ENCODE data around the gene CNTNAP2.

CNTNAP2 gene

DNA sequence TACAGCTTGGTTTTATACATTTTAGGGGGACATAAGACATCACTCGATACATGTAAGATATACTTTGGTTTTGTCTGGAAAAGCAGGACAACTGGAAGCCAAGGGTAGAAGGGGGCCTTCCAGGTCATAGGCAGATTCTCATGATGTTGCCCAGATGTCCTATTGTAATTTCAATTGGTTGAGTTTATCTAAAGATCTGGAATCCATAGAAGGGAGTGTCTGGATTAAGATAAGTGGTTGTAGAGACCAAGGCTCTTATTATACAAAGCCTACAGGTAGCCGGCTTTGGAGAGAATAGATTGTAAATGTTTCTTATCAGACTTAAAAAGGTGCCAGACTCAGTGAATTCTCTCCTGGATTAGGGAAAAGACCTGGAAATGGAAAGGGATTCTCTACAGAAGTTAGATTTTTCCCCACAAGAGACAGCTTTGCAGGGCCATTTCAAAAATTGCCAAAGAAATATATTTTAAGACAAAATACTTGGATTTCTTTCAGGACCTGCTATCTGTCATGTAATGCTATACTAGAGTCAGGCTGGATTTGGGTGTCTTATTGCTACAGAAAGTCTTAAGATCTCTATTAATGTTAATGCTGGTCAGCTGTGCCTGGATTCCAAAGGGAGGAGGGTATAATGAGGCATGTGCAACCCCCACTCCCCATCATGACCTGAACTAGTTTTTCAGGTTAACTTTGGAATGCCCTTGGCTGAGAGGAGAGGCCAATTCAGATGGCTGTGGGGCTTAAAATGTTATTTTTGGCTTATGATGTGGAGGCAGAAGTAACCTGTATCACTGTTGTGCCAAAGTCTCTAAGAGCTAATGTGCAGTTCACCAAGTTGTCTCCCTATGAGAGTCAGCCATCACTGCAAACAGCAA lies 1962.8 kb downstream of the CNTNAP2 start:
- DNase-seq (ENCODE audit: low read depth, low spot score) = no peak

DNA sequence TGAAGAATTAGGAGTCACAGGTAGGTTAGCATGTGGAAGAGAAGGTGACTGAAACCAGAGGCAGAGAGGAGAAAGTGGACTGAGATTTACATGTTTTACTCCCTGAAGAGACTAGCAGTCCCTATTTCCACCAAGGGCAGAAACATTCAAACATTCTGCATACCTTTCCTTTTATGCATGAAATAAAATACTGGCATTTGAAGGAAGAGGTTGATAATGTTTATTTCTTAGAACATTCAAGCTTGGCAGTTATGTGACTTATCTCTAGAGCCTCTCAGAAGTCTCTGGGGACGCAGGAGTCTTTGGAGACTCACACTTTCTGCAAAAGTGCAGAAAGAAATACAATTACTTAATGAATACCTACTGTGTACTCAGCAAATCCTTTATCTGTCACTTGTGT lies 1966.8 kb downstream of the CNTNAP2 start:
- no peak for DNase-seq (ENCODE audit: low read depth, low spot score)

DNA sequence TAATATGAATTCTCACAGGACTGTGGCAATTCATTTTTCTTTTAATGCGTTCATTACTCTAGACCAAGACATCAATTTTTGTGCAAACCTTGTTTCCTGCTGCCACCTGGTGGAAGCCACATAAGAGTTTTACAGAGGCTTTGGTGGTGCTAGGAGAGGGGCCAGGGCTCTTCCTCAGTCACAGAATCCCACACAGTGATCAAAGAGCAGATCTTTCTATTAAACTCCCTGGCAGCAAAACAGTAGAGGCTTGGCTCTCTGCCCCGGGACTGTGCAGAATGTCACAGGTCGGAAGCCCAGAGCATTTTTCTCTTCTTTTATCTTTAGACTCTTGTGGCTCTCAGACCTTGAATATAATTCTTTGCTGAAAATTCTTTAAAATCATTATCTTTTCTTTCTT lies 1967.5 kb downstream of the CNTNAP2 start:
- DNase-seq (ENCODE audit: low read depth, low spot score) = no peak

DNA sequence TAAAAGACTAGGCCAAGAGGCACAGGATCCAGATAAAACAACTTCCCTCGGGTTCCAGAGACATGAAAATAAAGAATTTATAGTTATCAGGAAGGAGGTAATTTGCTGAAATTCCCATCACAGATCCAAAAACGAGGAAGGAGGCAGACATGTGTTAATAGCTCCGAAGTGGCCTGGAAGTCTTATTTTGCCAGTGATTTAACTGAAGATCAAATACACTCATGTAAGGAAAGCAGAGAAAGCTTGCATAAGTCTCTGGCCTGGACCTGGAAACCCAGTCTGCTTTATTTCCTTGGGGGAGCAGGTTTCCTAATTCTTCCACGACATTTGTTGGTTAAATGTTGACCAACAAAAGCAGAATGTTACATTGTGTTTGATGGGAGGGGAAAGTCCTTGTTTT lies 1975.3 kb downstream of the CNTNAP2 start:
- DNase-seq (ENCODE audit: low read depth, low spot score) = no peak

DNA sequence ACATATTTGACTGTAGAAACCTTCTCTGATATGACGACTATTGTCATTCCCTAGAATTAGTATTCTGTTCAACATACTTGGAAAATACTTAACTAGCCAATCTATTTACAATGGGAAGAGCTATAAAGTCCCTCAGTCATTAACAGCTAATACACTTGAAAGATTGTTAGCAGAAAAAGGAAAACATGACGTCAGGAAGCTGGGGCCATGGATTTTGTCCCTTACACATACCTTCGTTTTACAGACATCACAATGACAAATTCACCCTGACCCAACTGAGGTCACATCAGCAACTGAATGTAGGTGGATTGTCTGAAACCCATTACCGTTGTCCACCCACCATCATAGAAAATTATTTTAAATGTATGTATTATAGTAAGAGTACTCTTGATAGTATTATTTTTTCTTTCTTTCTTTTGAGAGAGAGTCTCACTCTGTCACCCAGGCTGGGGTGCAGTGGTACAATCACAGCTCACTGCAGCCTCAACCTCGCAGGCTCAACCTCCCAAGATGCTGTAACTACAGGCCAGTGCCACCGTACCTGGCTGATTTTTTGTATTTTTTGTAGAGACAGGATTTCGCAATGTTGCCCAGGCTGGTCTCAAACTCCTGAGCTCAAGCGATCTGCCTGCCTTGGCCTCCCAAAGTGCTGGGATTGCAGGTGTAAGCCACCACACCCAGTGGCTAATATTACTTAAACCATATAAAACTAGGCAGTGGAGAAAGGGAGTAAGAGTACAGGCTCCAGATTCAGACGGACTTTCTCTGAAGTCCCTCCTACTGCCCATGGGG lies 1977.0 kb downstream of the CNTNAP2 start:
- DNase-seq (ENCODE audit: low read depth, low spot score) = no peak

DNA sequence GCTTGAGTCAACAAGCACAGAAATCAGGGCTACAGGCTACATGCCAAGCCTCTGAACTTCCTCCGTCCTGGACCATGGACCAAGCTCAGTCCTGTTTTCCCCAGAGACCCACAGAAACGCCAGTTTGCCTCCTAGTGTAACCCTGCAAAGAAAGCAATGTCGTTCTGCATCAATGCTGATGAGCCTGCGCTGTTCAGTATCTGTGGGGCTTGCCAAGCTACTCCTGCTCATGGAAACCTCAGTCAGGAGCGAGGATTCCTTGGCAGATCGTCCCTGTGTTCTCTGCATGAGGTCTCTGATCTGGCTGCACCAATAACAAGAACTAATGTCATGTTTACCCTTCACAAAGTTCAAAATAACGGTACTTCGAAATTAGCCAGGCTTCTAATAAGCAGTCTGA lies 1978.5 kb downstream of the CNTNAP2 start:
- no peak for DNase-seq (ENCODE audit: low read depth, low spot score)

DNA sequence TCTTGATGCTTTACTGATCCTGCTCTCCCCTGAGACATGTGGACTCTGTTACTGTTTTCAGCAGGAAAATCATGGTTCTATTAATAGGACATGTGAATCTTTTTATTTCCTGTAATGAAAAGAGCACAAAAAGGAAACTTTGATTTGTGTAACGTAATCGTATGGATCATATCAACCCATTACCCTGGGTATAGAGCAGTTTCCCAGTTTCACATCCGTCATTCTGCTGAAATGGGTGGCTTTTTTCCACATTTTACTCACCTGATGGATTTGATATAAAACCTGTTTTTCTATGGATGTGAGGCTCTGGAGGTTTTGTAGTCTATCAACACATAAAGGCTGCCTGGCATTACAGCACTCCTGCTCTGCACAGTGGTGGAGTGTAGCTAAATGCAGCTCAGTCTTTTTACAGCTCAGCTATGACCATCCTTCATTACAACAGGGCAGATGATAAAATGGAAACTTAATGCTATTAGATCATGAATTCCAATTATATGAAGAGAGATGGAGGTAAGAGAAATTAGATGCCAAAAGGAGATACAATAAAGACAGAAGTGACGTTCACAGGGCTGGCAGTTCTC lies 1987.6 kb downstream of the CNTNAP2 start:
- DNase-seq (ENCODE audit: low read depth, low spot score) = no peak

DNA sequence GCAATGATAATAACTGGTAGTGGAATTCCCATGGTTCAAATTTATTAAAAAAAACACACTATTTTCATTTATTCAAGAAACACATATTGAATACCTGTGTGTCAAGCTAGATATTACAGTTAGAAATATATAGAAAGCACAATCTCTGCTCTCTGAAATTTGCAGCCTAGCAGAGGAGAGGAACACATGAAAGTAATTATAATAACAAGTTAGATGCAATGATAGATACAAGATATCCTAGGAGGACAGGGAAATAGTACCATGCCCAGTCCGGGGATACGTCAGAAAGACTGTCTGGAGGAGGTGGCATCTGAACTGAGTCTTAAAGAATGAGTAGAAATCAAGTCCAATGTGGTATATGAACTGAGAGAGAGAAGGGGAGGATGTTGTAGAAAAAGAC lies 1988.3 kb downstream of the CNTNAP2 start:
- DNase-seq (ENCODE audit: low read depth, low spot score) = no peak

DNA sequence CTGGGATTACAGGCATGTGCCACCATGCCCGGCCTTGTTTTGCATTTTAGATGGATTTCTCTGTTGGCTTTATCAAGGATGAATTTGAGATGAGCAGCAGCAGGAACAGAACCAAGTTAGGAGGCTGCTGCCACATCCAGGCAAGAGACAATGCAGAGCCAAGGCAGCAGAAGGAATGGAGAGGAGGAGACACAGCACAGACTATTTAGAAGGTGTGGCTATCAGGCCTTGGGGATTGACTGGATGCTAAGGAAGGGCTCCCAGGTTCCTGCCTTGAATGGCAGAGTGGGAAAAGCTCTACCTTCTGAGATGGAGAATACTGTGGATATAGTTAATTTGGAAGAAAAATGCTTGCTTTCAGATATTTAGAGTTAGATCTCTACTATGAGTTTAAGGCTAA lies 1989.3 kb downstream of the CNTNAP2 start:
- no peak for DNase-seq (ENCODE audit: low read depth, low spot score)

DNA sequence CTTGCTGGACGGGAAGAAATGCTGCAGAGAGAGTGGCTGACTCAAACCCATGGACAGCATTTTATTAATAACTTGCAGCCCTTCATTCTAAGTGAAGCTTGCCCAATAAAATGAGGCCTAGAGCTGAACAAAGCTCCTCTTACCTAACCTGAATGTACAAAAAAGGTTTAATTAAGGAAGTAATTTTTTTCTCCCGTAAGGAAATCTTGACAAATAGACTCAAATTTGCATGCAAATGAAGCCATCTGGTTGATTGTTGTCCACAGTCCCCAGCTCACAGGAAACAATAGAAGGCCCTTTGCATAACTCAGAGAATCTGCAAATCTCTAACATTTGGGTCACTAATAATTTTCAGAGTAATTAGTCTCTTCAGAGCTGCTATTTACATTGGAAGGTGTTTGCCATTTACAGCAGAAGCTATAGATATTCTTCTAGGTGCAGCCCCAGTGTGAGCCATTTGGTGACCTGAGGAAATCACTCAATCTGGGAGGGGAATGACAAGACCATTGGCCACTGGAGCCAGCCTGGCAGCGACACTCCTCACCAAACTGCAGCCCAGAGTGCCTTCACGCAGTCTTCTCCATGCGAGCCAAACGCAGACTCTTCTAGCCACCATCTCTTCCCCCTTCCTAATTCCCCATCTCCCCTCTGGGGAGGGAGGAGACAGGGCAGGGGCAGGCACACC lies 1991.0 kb downstream of the CNTNAP2 start:
- no peak for DNase-seq (ENCODE audit: low read depth, low spot score)

DNA sequence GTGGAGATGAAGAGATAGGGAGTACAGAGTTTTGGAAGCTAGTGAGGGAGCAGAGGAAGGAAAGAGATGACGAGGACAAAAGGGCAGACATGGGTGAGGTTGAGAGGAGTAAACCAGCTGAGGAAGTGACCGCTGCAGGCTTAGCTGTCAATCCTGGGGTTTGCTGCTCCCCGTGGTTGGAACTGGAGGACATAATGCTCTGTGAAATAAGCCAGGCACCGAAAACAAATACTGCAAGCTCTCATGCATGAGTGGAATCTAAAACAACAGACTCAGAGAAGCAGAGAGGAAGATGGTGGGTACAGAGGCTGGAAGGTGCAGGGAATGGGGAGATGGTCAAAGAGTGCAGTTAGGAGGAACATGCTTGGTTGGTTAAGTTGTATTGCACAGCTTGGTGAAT lies 1991.8 kb downstream of the CNTNAP2 start:
- DNase-seq (ENCODE audit: low read depth, low spot score) = no peak

DNA sequence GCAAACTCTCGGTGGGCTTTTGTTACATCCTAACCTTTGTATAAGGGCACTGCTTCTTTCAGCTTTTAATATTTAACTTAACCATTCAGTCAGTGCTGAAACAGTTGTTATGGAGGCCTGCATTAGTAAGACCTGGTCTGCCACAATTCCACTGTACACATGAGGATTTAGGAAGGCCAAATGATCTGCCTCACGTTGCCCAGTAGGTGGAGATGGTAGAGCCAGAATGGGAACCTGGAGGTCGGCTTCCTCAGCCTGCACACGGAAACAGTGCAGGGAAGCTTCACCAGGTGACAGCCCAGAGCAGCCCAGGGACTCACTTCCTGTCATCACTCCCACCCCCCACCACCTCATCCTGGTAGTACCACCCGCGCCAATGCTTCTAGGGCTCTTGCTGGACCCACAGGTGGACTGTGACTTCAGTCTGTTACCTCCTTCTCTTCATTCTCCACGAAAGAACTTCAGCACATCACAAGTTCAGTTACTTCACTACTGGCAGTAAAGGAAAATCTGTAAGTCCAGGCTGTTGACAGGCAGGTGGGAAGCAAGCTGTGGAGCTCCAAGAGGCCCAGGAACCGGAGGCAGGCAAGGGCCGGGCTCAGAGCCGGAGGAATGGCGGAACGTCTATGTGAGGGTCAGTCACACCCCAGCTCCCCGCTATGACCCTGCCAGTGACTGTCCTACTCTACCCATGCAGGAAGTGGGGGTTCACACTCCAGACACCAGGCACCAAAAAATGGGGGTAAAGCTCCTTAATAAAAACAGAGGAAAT lies 1993.7 kb downstream of the CNTNAP2 start:
- DNase-seq (ENCODE audit: low read depth, low spot score) = no peak

DNA sequence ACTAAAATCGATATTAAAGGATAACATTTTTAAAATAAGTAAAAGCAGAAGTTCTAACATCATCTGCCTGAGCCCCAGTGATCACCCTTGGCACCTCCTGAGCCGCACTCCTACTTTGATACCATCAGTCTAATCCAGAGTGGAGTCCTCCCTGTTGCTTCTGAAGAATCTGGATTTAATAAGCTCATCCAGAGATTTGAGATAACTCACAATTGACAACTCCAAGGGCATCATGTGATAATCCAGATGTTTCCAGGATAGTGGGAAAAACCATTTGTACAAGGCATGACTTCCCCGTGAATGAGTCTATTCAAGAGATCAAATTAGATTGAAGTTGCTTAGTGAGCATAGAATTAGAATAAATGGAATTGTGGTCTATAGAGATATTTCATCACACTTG lies 1998.2 kb downstream of the CNTNAP2 start:
- DNase-seq (ENCODE audit: low read depth, low spot score) = no peak

DNA sequence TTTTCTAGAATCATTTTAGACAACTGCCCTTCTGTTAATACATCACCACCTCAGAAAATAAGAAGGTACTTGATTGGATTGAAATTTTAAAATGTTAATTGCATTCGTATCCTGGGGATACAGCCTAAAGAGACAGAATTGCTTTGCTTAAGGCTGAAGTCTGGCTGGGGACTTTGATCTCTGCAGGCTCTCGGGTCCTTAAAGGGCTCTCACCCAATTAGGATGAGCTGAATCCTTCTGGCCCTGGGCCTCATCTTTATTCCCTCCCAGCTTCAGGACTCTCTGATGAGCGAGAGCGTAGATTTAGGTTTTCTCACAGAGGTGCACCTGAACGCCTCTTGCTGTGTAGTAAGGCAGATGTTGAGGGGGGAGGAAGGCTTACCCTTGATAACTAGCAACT lies 1998.7 kb downstream of the CNTNAP2 start:
- no peak for DNase-seq (ENCODE audit: low read depth, low spot score)

DNA sequence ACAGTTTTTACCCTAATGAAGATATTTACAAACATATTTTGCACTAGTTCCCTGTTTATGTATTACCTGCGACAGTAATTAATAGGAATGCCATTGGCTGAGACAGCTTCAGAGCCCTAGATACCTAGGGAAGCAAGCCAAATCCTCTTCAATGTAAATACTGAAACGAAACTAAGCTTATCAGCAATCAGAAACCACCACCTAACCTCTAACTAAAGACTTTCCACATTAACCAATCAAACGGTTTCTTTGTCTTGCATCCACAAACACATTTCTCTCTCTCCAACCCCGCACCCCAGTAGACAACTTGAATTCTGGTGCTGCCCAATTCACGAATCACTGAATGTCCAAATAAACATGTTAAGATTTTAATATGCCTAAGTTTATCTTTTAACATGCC lies 1999.6 kb downstream of the CNTNAP2 start:
- no peak for DNase-seq (ENCODE audit: low read depth, low spot score)

DNA sequence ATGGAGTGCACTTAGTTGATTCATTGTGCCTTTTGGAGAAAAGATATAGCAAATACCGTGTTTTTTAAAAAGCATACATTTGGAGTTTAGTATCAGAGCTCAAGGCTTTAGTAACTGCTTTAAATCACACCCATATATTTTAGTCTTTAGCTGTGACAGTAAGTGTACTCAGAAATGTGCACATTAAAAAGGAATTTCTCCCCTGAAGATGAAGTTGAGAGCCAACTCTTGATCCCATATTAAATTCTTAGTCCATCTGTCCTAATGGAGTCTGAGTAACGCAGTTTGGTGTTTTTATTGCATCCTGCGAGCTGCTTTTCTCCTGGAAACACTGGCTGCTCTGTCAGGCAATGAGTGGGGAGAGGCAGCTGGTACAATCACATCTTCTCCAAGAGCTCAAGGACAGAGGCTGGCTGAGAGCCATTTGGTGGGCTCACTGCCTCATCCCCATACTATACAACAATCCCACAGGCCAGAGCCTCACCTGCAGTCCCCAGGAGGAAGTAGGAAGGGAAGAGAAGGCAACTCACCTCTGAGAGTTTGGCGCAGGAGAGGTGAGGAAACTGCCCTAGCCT lies 2000.3 kb downstream of the CNTNAP2 start:
- no peak for DNase-seq (ENCODE audit: low read depth, low spot score)

DNA sequence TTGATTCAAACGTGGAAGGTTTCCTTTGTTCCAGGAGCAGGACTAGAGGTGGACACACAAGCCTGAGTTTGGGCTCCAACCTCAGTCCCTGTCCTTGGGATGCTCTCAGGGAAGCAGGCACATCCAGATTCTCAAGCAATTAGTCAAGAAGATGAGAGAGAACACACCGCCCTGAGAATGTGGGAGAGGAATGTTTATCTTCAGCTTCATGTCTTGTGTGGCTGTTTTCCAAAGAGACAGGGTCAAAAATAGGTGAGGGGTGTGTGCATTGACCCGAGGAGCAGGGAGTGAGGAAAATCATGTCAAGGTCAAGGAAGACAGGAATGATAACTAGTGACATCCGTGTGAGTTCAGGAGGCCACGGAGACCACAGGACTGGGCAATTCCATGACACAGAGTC lies 2001.8 kb downstream of the CNTNAP2 start:
- no peak for DNase-seq (ENCODE audit: low read depth, low spot score)

DNA sequence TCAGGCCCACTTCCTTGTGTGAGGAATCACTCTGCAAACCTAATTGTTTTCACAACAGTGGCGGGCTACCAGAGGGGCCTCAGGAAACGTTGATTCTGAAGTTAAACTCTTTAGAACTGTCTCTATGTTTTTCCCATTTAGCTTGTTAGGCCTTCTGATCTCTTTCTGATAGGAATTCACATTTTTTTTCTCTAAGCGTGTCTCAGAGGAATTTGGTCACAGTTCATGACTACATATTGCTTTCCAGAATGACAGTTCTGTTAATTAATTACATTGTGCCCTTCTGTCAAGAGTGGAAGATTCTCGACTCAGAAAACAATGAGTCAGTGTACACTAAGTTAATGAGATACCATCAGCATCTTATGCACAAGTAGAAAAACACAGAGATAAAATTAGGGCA lies 2004.8 kb downstream of the CNTNAP2 start:
- no peak for DNase-seq (ENCODE audit: low read depth, low spot score)

DNA sequence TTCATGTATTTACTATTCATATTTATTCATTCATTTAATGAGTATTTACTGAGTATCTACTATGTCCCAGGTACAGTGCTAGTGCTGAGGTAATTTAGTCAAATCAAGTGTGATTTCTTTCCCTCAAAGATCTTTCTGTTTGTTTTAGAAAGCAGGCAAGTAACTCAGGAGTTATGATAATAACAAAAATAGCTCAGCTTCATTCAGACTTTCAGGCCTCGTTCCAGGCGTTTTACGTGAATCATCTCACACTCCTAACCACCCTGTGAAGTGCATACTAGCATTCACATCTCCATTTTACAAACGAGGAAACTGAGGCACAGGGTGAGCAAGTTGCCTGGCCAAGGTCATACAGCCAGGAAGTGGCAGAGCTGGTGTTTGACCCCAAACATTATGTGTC lies 2005.2 kb downstream of the CNTNAP2 start:
- no peak for DNase-seq (ENCODE audit: low read depth, low spot score)

DNA sequence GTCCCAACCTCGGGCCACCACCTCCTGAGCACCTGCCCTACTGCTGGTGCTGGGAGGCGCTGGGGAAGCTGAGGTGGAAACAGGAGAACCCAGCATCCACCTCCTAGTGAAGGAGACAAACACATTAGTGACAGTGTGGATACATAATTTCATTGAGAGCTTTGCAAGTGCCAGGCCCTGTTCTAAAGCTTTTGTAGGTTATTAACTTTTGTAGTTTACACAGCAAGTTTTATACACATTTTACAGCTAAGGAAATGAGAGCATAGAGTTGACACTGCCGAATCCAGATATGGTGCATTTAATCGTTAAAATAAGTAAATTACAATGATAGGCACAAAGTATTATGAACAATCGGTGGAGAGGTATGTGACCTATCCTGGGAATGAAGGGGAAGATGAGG lies 2007.9 kb downstream of the CNTNAP2 start:
- no peak for DNase-seq (ENCODE audit: low read depth, low spot score)

DNA sequence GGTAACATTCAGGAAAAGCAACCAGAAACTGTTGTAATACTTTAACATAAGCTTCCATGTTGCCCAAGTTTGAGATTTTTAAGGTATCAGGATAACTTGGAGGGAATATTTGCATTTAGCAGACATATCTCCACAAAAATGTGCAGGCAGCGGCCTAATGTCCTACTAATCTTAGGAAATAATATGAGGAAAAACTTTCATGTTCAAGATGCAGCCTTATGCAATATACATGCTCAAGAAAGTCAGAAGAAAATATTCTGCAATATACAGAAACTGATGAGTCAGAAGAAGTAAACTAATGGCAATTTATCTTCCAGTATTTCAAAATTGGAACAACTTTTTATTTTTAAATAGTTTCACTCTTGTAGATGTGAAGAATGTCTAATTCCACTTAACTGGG lies 2010.8 kb downstream of the CNTNAP2 start:
- no peak for DNase-seq (ENCODE audit: low read depth, low spot score)

Data from brain pericyte (primary cell).